H9 (cell line): ENCODE measurements around the gene FASTKD2. TPM values are rescaled to one million over a fixed set of nuclear protein-coding genes. Genes with fewer than 3 reads are reported as not detected.

Source experiments
- DNase-seq: peaks from one replicate; pipeline ENCODE4 v3.0.0-alpha.2; 2017
- H2AFZ ChIP-seq: one replicate; pipeline ENCODE4 v1.6.1; 2013; ENCODE audit warnings: mild to moderate bottlenecking, low read length, control low read depth, moderate library complexity
- H2AK5ac ChIP-seq: 2 replicates; pipeline ENCODE4 v1.6.1; 2013; ENCODE audit warnings: low read length, control low read depth, mixed read lengths; ENCODE audit not compliant: insufficient read length
- H2BK120ac ChIP-seq: one replicate; pipeline ENCODE4 v1.6.1; 2013; ENCODE audit warnings: low read depth, mild to moderate bottlenecking, low read length, control low read depth, inconsistent platforms; ENCODE audit not compliant: poor library complexity, severe bottlenecking
- H2BK12ac ChIP-seq: 2 replicates; pipeline ENCODE4 v1.6.1; 2013; ENCODE audit warnings: low read length, control low read depth, mixed read lengths, low read depth; ENCODE audit not compliant: insufficient read length
- H2BK15ac ChIP-seq: 2 replicates; pipeline ENCODE4 v1.6.1; 2013; ENCODE audit warnings: low read depth, low read length, control low read depth
- H2BK20ac ChIP-seq: one replicate; pipeline ENCODE4 v1.6.1; 2013; ENCODE audit warnings: low read depth, mild to moderate bottlenecking, low read length, control low read depth, inconsistent platforms; ENCODE audit not compliant: poor library complexity, severe bottlenecking
- H2BK5ac ChIP-seq: 2 replicates; pipeline ENCODE4 v1.6.1; 2013; ENCODE audit warnings: low read length, control low read depth, mixed read lengths; ENCODE audit not compliant: insufficient read length
- H3K14ac ChIP-seq: 2 replicates; pipeline ENCODE4 v1.6.1; 2013; ENCODE audit warnings: low read length, control low read depth; ENCODE audit not compliant: insufficient read depth
- H3K18ac ChIP-seq: 2 replicates; pipeline ENCODE4 v1.6.1; 2013; ENCODE audit warnings: low read depth, mild to moderate bottlenecking, mixed read lengths, low read length, control low read depth; ENCODE audit not compliant: insufficient read length
- H3K23ac ChIP-seq: 2 replicates; pipeline ENCODE4 v1.6.1; 2013; ENCODE audit warnings: low read length, control low read depth, mixed read lengths, low read depth; ENCODE audit not compliant: insufficient read length
- H3K23me2 ChIP-seq: 2 replicates; pipeline ENCODE4 v1.6.1; 2013; ENCODE audit warnings: low read depth, mild to moderate bottlenecking, mixed read lengths, low read length, control low read depth; ENCODE audit not compliant: insufficient read length, poor library complexity, severe bottlenecking
- H3K27ac ChIP-seq: 2 replicates; pipeline ENCODE4 v1.5.1; 2013; ENCODE audit warnings: low read length, control low read depth, mixed read lengths, low read depth; ENCODE audit not compliant: insufficient read length
- H3K27me3 ChIP-seq: 2 replicates; pipeline ENCODE4 v1.6.1; 2013; ENCODE audit warnings: low read length, control low read depth, inconsistent platforms; ENCODE audit not compliant: insufficient read depth
- H3K4ac ChIP-seq: 2 replicates; pipeline ENCODE4 v1.6.1; 2013; ENCODE audit warnings: low read depth, mild to moderate bottlenecking, control low read depth, inconsistent platforms, low read length, moderate library complexity
- H3K4me1 ChIP-seq: 2 replicates; pipeline ENCODE4 v1.6.1; 2013; ENCODE audit warnings: low read length, control low read depth, inconsistent platforms; ENCODE audit not compliant: insufficient read depth
- H3K4me2 ChIP-seq: 2 replicates; pipeline ENCODE4 v1.6.1; 2013; ENCODE audit warnings: low read length, control low read depth, mixed read lengths; ENCODE audit not compliant: insufficient read length, insufficient read depth
- H3K56ac ChIP-seq: 2 replicates; pipeline ENCODE4 v1.6.1; 2013; ENCODE audit warnings: low read depth, mild to moderate bottlenecking, mixed read lengths, low read length, control low read depth; ENCODE audit not compliant: insufficient read length
- H3K79me1 ChIP-seq: 2 replicates; pipeline ENCODE4 v1.6.1; 2013; ENCODE audit warnings: low read depth, mild to moderate bottlenecking, moderate library complexity, low read length, control low read depth, inconsistent platforms; ENCODE audit not compliant: insufficient read depth, poor library complexity, severe bottlenecking
- H3K79me2 ChIP-seq: 2 replicates; pipeline ENCODE4 v1.6.1; 2013; ENCODE audit warnings: low read length, control low read depth, inconsistent platforms; ENCODE audit not compliant: insufficient read depth
- H3K9ac ChIP-seq: 2 replicates; pipeline ENCODE4 v1.6.1; 2013; ENCODE audit warnings: low read length, control low read depth, mixed read lengths; ENCODE audit not compliant: insufficient read length; ENCODE audit errors: extremely low read depth
- H3K9me3 ChIP-seq: one replicate; pipeline ENCODE4 v1.6.1; 2013; ENCODE audit warnings: low read depth, low read length, inconsistent platforms; ENCODE audit not compliant: control insufficient read depth
- H3T11ph ChIP-seq: one replicate; pipeline ENCODE4 v1.6.1; 2013; ENCODE audit warnings: mild to moderate bottlenecking, low read length, control low read depth, inconsistent platforms
- H4K20me1 ChIP-seq: one replicate; pipeline ENCODE4 v1.6.1; 2013; ENCODE audit not compliant: control insufficient read depth, insufficient read length, insufficient read depth
- H4K5ac ChIP-seq: 2 replicates; pipeline ENCODE4 v1.6.1; 2013; ENCODE audit warnings: low read depth, mild to moderate bottlenecking, mixed read lengths, low read length, control low read depth; ENCODE audit not compliant: insufficient read length
- H4K8ac ChIP-seq: replicated peaks from 2 replicates; pipeline ENCODE4 v1.6.1; 2013; ENCODE audit warnings: low read length, control low read depth, mixed read lengths, low read depth; ENCODE audit not compliant: insufficient read length
- H4K91ac ChIP-seq: 2 replicates; pipeline ENCODE4 v1.6.1; 2013; ENCODE audit warnings: low read depth, mild to moderate bottlenecking, moderate library complexity, mixed read lengths, low read length, control low read depth; ENCODE audit not compliant: insufficient read length
- H3K27ac Mint-ChIP-seq, 3 experiments: 2 replicates in 2 of 3; 3 replicates in 1 of 3; pipeline ENCODE4 v1.8.0; 2020 to 2021; ENCODE audit warnings: mixed read lengths in 3 of 3, mild to moderate bottlenecking in 1 of 3, moderate library complexity in 1 of 3
- H3K27me3 Mint-ChIP-seq: 2 replicates; pipeline ENCODE4 v1.8.0; 2021; ENCODE audit warnings: low read depth, mild to moderate bottlenecking, moderate library complexity, mixed read lengths
- H3K36me3 Mint-ChIP-seq, 3 experiments: 2 replicates in 2 of 3; 3 replicates in 1 of 3; pipeline ENCODE4 v1.8.0; 2020 to 2021; ENCODE audit warnings: low read depth in 3 of 3, mixed read lengths in 3 of 3; ENCODE audit not compliant: insufficient read depth in 1 of 3
- H3K4me1 Mint-ChIP-seq, 2 experiments: 2 replicates each; pipeline ENCODE4 v1.8.0; 2020; ENCODE audit warnings: mixed read lengths in 2 of 2
- H3K4me3 Mint-ChIP-seq, 2 experiments: 2 replicates in 1 of 2; 3 replicates in 1 of 2; pipeline ENCODE4 v1.8.0; 2020 to 2021; ENCODE audit warnings: mild to moderate bottlenecking in 2 of 2, mixed read lengths in 2 of 2, moderate library complexity in 1 of 2
- H3K9me3 Mint-ChIP-seq, 2 experiments: 2 replicates in 1 of 2; 3 replicates in 1 of 2; pipeline ENCODE4 v1.8.0; 2020; ENCODE audit warnings: mild to moderate bottlenecking in 2 of 2, mixed read lengths in 2 of 2, moderate library complexity in 1 of 2
- WGBS: extraction: QIAGEN DNeasy Blood & Tissue Kit; methylation state at CpG from one replicate; pipeline ENCODE4 v1.1.7; 2013; ENCODE audit warnings: missing lambda C conversion rate, low lambda C conversion rate, mixed read lengths; ENCODE audit not compliant: insufficient read length; ENCODE audit errors: extremely low coverage; 5-methylcytosine and 5-hydroxymethylcytosine counted together
- total RNA-seq: library from RNA; stranded (reverse); gene quantifications from 2 replicates; pipeline ENCODE4 v1.2.1, GENCODE V29; 2021
- TF ChIP-seq, protein P1 (sequence below): fragments of 200-600 bp; sonication (generic); conservative IDR thresholded peaks from 3 replicates; pipeline ENCODE4 v1.8.0; 2021; ENCODE audit warnings: antibody characterized with exemption, mild to moderate bottlenecking

Gene FASTKD2
- total RNA-seq, 1 experiment from 2014 or later, result 39.2 TPM

DNA sequence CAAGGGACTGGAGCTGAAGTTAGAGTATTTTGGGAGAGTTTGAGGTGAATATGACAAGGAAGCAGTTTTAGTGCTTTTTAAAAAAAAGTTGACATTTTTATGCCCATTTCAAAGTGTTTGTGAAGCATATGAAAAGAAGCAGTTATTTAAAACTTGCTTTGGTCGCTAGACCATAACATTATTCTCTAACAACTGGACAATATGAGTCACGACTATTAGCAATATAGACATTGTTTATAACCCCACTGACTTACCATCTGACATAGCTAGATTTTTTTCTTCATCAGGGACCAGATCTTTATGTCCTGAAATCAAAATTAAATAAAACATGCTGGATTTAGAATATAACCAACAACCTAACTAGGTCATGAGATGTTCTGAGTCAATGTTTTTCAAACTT is 24.6 kb upstream of the FASTKD2 start:
- WGBS, result no CpG with 5 or more reads among the region's 2 CpGs
- H3K36me3 Mint-ChIP-seq, result no peaks in the 10 kb centered on the region

More for the DNA sequence above, 24.6 kb upstream of the FASTKD2 start:
- H3K79me1 ChIP-seq, result no peaks in the 10 kb centered on the region
- no peak overlapping the region for H3K56ac ChIP-seq
- H3K27ac Mint-ChIP-seq, result no peak overlapping the region
- no peak overlapping the region for H2AFZ ChIP-seq
- no peak overlapping the region for H2BK15ac ChIP-seq
- H3T11ph ChIP-seq, result no peak overlapping the region
- H2BK120ac ChIP-seq, result no peak overlapping the region
- H4K8ac ChIP-seq, result no peak overlapping the region
- no peaks in the 10 kb centered on the region for H3K27me3 ChIP-seq
- H3K4me3 Mint-ChIP-seq, result no peak overlapping the region
- no peak overlapping the region for H2BK5ac ChIP-seq
- TF ChIP-seq, protein P1, sequence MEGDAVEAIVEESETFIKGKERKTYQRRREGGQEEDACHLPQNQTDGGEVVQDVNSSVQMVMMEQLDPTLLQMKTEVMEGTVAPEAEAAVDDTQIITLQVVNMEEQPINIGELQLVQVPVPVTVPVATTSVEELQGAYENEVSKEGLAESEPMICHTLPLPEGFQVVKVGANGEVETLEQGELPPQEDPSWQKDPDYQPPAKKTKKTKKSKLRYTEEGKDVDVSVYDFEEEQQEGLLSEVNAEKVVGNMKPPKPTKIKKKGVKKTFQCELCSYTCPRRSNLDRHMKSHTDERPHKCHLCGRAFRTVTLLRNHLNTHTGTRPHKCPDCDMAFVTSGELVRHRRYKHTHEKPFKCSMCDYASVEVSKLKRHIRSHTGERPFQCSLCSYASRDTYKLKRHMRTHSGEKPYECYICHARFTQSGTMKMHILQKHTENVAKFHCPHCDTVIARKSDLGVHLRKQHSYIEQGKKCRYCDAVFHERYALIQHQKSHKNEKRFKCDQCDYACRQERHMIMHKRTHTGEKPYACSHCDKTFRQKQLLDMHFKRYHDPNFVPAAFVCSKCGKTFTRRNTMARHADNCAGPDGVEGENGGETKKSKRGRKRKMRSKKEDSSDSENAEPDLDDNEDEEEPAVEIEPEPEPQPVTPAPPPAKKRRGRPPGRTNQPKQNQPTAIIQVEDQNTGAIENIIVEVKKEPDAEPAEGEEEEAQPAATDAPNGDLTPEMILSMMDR, result no peak
- H3K14ac ChIP-seq, result no peak overlapping the region
- H2BK12ac ChIP-seq, result no peak overlapping the region
- H3K4ac ChIP-seq, result no peak overlapping the region
- H3K23me2 ChIP-seq, result no peaks in the 10 kb centered on the region
- H3K4me2 ChIP-seq, result no peak overlapping the region
- H4K5ac ChIP-seq, result no peak overlapping the region
- H3K4me1 Mint-ChIP-seq, result no peaks in the 10 kb centered on the region
- no peaks in the 10 kb centered on the region for H4K20me1 ChIP-seq
- no peak overlapping the region for H2BK20ac ChIP-seq
- no peak overlapping the region for H2AK5ac ChIP-seq
- H3K18ac ChIP-seq, result no peak overlapping the region
- no peak overlapping the region for H3K27ac ChIP-seq
- no peak for DNase-seq
- H3K4me1 ChIP-seq, result no peaks in the 10 kb centered on the region
- no peak overlapping the region for H3K9ac ChIP-seq
- H3K27me3 Mint-ChIP-seq, result peaks cover 4% of the 10 kb centered on the region
- H3K23ac ChIP-seq, result no peak overlapping the region
- H3K79me2 ChIP-seq, result no peaks in the 10 kb centered on the region
- H4K91ac ChIP-seq, result no peak overlapping the region
- no peaks in the 10 kb centered on the region for H3K9me3 Mint-ChIP-seq
- no peaks in the 10 kb centered on the region for H3K9me3 ChIP-seq
